K562 (cell line): ENCODE data around the gene CIAO2A. TPM values are rescaled to one million over a fixed set of nuclear protein-coding genes. Genes with fewer than 3 reads are reported as not detected.

Experiments
- BRCA1 ChIP-seq, 2 experiments: fragments of 450-650 bp in 1 of 2; sonication (generic) in 1 of 2; formaldehyde crosslinking in 1 of 2; IDR thresholded peaks; 2 replicates each; pipeline versions ENCODE4 v1.5.0 to v1.6.1; 2017 to 2020; ENCODE audit warnings: mild to moderate bottlenecking in 1 of 2, missing genetic modification reagents in 1 of 2
- CREB5 ChIP-seq: fragments of 250-450 bp; sonication (Bioruptor Pico); IDR thresholded peaks from 2 replicates; pipeline ENCODE4 v1.5.0; 2020; ENCODE audit warnings: mild to moderate bottlenecking
- CXXC5 ChIP-seq: fragments of 250-450 bp; sonication (Bioruptor Pico); IDR thresholded peaks from 2 replicates; pipeline ENCODE4 v1.8.0; 2022; ENCODE audit warnings: inconsistent platforms, mild to moderate bottlenecking, moderate library complexity
- GATA2 ChIP-seq: sonication (generic); formaldehyde crosslinking; IDR thresholded peaks from 2 replicates; pipeline ENCODE4 v1.4.0; 2020; ENCODE audit warnings: mild to moderate bottlenecking, missing genetic modification reagents
- HNRNPUL1 ChIP-seq: fragments of 200-400 bp; formaldehyde crosslinking; IDR thresholded peaks from 2 replicates; pipeline ENCODE4 v1.6.1; 2017; ENCODE audit warnings: low read length
- MTA3 ChIP-seq: fragments of 450-650 bp; formaldehyde crosslinking; IDR thresholded peaks from 2 replicates; pipeline ENCODE4 v1.6.1; 2017; ENCODE audit warnings: mild to moderate bottlenecking, borderline replicate concordance
- NFATC3 ChIP-seq: fragments of 450-650 bp; IDR thresholded peaks from 2 replicates; pipeline ENCODE4 v1.6.1; 2017; ENCODE audit warnings: mild to moderate bottlenecking
- NFE2L1 ChIP-seq: fragments of 450-650 bp; IDR thresholded peaks from 2 replicates; pipeline ENCODE4 v1.6.1; 2016; ENCODE audit warnings: missing genetic modification characterization, low read depth, mild to moderate bottlenecking, missing compliant biosample characterization, moderate library complexity, borderline replicate concordance
- PHB2 ChIP-seq: fragments of 450-650 bp; IDR thresholded peaks from 2 replicates; pipeline ENCODE4 v1.6.1; 2017; ENCODE audit warnings: low read depth
- ZBTB12 ChIP-seq: fragments of 250-450 bp; sonication (Bioruptor Pico); IDR thresholded peaks from 2 replicates; pipeline ENCODE4 v1.4.0; 2020
- ZFX ChIP-seq: sonication (generic); formaldehyde crosslinking; IDR thresholded peaks from 2 replicates; pipeline ENCODE4 v1.8.0; 2022; ENCODE audit warnings: mild to moderate bottlenecking, missing genetic modification reagents, moderate library complexity
- ZNF449 ChIP-seq: fragments of 250-450 bp; sonication (Bioruptor Pico); IDR thresholded peaks from 2 replicates; pipeline ENCODE4 v1.8.0; 2022; ENCODE audit warnings: moderate library complexity, mild to moderate bottlenecking, inconsistent platforms
- polyA plus RNA-seq, 8 experiments: library from polyadenylated mRNA; depleted of rRNA in 4 of 8; stranded (reverse) in 5 of 8; unstranded in 3 of 8; fragments of >200 nt; fragmentation: Nextera tagmentation in 2 of 8; fragmentation: Illumina TruSeq in 1 of 8; extraction: Ambion mirVana in 2 of 8; extraction: Trizol in 1 of 8; gene quantifications; 2 replicates each; pipeline versions ENCODE4 v1.2.1 to v1.2.3, GENCODE V29; 2011 to 2014; ENCODE audit warnings: inconsistent platforms in 1 of 8, missing spikeins in 1 of 8
- total RNA-seq, 7 experiments: library from RNA; depleted of rRNA in 6 of 7; stranded (reverse); fragments of >200 nt in 6 of 7; fragmentation: Illumina TruSeq in 2 of 7; extraction: Trizol in 2 of 7; gene quantifications; 2 replicates each; pipeline versions ENCODE4 v1.2.1 to v1.2.3, GENCODE V29; 2011 to 2021; ENCODE audit warnings: low replicate concordance in 1 of 7
- TF ChIP-seq, protein P1 (sequence below): IDR thresholded peaks from 3 replicates; pipeline ENCODE4 v1.6.1; 2011; ENCODE audit warnings: borderline replicate concordance, mild to moderate bottlenecking; ENCODE audit not compliant: insufficient read length, insufficient read depth
- TF ChIP-seq, protein P2 (sequence below): fragments of 200-800 bp; sonication (Bioruptor generic); IDR thresholded peaks from 2 replicates; pipeline ENCODE4 v1.6.1; 2016; ENCODE audit warnings: missing genetic modification characterization, missing compliant biosample characterization
- TF ChIP-seq, protein P3 (sequence below): sonication (generic); formaldehyde crosslinking; IDR thresholded peaks from 2 replicates; pipeline ENCODE4 v1.8.0; 2022; ENCODE audit warnings: missing genetic modification reagents, mild to moderate bottlenecking, borderline replicate concordance

The CIAO2A gene
- total and polyA plus RNA-seq, 9 of the 15 experiments (the other 6 are each of a cell fraction or from before 2014, with no cell fraction given), result 161 to 429 (median 313) TPM

GRCh38 chr15:64046421-64047153 is 47.1 kb downstream of the CIAO2A start, which contains the start of gene DAPK2 (continued):
- TF ChIP-seq ZNF449 (CRISPR knock-in tag), result no peak
- TF ChIP-seq BRCA1 (IDR thresholded peaks at IDR 0.05), result no peak
- no peak for TF ChIP-seq BRCA1 (CRISPR knock-in tag; IDR thresholded peaks at IDR 0.05)
- peak; percentile 37; the same call in 1 of the 2 replicates for TF ChIP-seq ZFX
- TF ChIP-seq MTA3, result peak; percentile 53
- TF ChIP-seq, protein P1, sequence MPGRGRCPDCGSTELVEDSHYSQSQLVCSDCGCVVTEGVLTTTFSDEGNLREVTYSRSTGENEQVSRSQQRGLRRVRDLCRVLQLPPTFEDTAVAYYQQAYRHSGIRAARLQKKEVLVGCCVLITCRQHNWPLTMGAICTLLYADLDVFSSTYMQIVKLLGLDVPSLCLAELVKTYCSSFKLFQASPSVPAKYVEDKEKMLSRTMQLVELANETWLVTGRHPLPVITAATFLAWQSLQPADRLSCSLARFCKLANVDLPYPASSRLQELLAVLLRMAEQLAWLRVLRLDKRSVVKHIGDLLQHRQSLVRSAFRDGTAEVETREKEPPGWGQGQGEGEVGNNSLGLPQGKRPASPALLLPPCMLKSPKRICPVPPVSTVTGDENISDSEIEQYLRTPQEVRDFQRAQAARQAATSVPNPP, result no peak
- TF ChIP-seq, protein P2, sequence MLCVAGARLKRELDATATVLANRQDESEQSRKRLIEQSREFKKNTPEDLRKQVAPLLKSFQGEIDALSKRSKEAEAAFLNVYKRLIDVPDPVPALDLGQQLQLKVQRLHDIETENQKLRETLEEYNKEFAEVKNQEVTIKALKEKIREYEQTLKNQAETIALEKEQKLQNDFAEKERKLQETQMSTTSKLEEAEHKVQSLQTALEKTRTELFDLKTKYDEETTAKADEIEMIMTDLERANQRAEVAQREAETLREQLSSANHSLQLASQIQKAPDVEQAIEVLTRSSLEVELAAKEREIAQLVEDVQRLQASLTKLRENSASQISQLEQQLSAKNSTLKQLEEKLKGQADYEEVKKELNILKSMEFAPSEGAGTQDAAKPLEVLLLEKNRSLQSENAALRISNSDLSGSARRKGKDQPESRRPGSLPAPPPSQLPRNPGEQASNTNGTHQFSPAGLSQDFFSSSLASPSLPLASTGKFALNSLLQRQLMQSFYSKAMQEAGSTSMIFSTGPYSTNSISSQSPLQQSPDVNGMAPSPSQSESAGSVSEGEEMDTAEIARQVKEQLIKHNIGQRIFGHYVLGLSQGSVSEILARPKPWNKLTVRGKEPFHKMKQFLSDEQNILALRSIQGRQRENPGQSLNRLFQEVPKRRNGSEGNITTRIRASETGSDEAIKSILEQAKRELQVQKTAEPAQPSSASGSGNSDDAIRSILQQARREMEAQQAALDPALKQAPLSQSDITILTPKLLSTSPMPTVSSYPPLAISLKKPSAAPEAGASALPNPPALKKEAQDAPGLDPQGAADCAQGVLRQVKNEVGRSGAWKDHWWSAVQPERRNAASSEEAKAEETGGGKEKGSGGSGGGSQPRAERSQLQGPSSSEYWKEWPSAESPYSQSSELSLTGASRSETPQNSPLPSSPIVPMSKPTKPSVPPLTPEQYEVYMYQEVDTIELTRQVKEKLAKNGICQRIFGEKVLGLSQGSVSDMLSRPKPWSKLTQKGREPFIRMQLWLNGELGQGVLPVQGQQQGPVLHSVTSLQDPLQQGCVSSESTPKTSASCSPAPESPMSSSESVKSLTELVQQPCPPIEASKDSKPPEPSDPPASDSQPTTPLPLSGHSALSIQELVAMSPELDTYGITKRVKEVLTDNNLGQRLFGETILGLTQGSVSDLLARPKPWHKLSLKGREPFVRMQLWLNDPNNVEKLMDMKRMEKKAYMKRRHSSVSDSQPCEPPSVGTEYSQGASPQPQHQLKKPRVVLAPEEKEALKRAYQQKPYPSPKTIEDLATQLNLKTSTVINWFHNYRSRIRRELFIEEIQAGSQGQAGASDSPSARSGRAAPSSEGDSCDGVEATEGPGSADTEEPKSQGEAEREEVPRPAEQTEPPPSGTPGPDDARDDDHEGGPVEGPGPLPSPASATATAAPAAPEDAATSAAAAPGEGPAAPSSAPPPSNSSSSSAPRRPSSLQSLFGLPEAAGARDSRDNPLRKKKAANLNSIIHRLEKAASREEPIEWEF (CRISPR knock-in tag), result no peak
- TF ChIP-seq GATA2 (CRISPR knock-in tag), result peak; percentile 70
- no peak for TF ChIP-seq ZBTB12 (CRISPR knock-in tag)
- TF ChIP-seq CREB5 (CRISPR knock-in tag), result no peak
- peak; percentile 78 for TF ChIP-seq CXXC5 (CRISPR knock-in tag)
- TF ChIP-seq NFE2L1 (tag), result no peak
- no peak for TF ChIP-seq NFATC3
- no peak for TF ChIP-seq PHB2
- TF ChIP-seq, protein P3, sequence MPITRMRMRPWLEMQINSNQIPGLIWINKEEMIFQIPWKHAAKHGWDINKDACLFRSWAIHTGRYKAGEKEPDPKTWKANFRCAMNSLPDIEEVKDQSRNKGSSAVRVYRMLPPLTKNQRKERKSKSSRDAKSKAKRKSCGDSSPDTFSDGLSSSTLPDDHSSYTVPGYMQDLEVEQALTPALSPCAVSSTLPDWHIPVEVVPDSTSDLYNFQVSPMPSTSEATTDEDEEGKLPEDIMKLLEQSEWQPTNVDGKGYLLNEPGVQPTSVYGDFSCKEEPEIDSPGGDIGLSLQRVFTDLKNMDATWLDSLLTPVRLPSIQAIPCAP, result no peak
- no peak for TF ChIP-seq HNRNPUL1
